HEK293 (cell line): Measurements from ENCODE around the gene PIP4K2A.

Source experiments
- FEZF1 ChIP-seq: fragments of 450-650 bp; formaldehyde crosslinking; IDR thresholded peaks from 2 replicates; pipeline ENCODE4 v1.5.1; 2016; ENCODE audit warnings: missing biosample characterization, missing genetic modification characterization
- SP2 ChIP-seq: fragments of 450-650 bp; formaldehyde crosslinking; IDR thresholded peaks from 2 replicates; pipeline ENCODE4 v1.5.1; 2016; ENCODE audit warnings: missing biosample characterization, missing genetic modification characterization
- SP3 ChIP-seq: fragments of 450-650 bp; formaldehyde crosslinking; IDR thresholded peaks from 2 replicates; pipeline ENCODE4 v1.5.1; 2016; ENCODE audit warnings: missing biosample characterization, missing genetic modification characterization
- YY2 ChIP-seq: fragments of 450-650 bp; formaldehyde crosslinking; IDR thresholded peaks from 2 replicates; pipeline ENCODE4 v1.5.1; 2016; ENCODE audit warnings: missing biosample characterization, missing genetic modification characterization
- ZFP37 ChIP-seq: fragments of 450-650 bp; formaldehyde crosslinking; IDR thresholded peaks from 2 replicates; pipeline ENCODE4 v1.5.1; 2016; ENCODE audit warnings: missing biosample characterization, missing genetic modification characterization
- ZNF10 ChIP-seq: fragments of 450-650 bp; formaldehyde crosslinking; IDR thresholded peaks from 2 replicates; pipeline ENCODE4 v1.5.1; 2017; ENCODE audit warnings: missing biosample characterization, missing genetic modification characterization
- ZNF266 ChIP-seq: fragments of 450-650 bp; formaldehyde crosslinking; IDR thresholded peaks from 2 replicates; pipeline ENCODE4 v1.5.1; 2016; ENCODE audit warnings: missing biosample characterization, missing genetic modification characterization, low read depth
- ZNF324 ChIP-seq: fragments of 450-650 bp; formaldehyde crosslinking; IDR thresholded peaks from 2 replicates; pipeline ENCODE4 v1.5.1; 2016; ENCODE audit warnings: missing biosample characterization, missing genetic modification characterization
- ZNF341 ChIP-seq: fragments of 450-650 bp; formaldehyde crosslinking; IDR thresholded peaks from 2 replicates; pipeline ENCODE4; 2016; ENCODE audit warnings: low read depth, missing biosample characterization, missing genetic modification characterization
- ZNF354C ChIP-seq: fragments of 450-650 bp; formaldehyde crosslinking; IDR thresholded peaks from 2 replicates; pipeline ENCODE4 v1.5.1; 2016; ENCODE audit warnings: missing biosample characterization, missing genetic modification characterization, low read depth, borderline replicate concordance
- ZNF366 ChIP-seq: fragments of 450-650 bp; formaldehyde crosslinking; conservative IDR thresholded peaks from 2 replicates; pipeline ENCODE4 v1.5.1; 2016; ENCODE audit warnings: missing biosample characterization, missing genetic modification characterization
- ZNF416 ChIP-seq: fragments of 450-650 bp; formaldehyde crosslinking; IDR thresholded peaks from 2 replicates; pipeline ENCODE4 v1.5.1; 2016; ENCODE audit warnings: missing biosample characterization, missing genetic modification characterization
- ZNF501 ChIP-seq: fragments of 450-650 bp; formaldehyde crosslinking; IDR thresholded peaks from 2 replicates; pipeline ENCODE4 v1.5.1; 2016; ENCODE audit warnings: missing biosample characterization, missing genetic modification characterization
- ZNF571 ChIP-seq: fragments of 450-650 bp; formaldehyde crosslinking; IDR thresholded peaks from 2 replicates; pipeline ENCODE4 v1.5.0; 2017; ENCODE audit warnings: missing biosample characterization, missing genetic modification characterization
- ZNF596 ChIP-seq: fragments of 450-650 bp; IDR thresholded peaks from 2 replicates; pipeline ENCODE4 v1.5.0; 2018; ENCODE audit warnings: missing biosample characterization, mild to moderate bottlenecking, missing genetic modification characterization, moderate library complexity
- ZNF664 ChIP-seq: fragments of 450-650 bp; formaldehyde crosslinking; IDR thresholded peaks from 2 replicates; pipeline ENCODE4 v1.5.1; 2016; ENCODE audit warnings: missing biosample characterization, missing genetic modification characterization
- ZNF76 ChIP-seq: fragments of 450-650 bp; formaldehyde crosslinking; IDR thresholded peaks from 2 replicates; pipeline ENCODE4; 2016; ENCODE audit warnings: low read depth, missing biosample characterization, missing genetic modification characterization, borderline replicate concordance
- ZNF791 ChIP-seq: fragments of 450-650 bp; formaldehyde crosslinking; IDR thresholded peaks from 2 replicates; pipeline ENCODE4 v1.5.1; 2016; ENCODE audit warnings: missing biosample characterization, missing genetic modification characterization
- ZNF792 ChIP-seq: fragments of 450-650 bp; formaldehyde crosslinking; IDR thresholded peaks from 2 replicates; pipeline ENCODE4 v1.5.1; 2016; ENCODE audit warnings: missing biosample characterization, missing genetic modification characterization
- ZSCAN30 ChIP-seq: fragments of 450-650 bp; IDR thresholded peaks from 2 replicates; pipeline ENCODE4 v1.5.1; 2018; ENCODE audit warnings: missing biosample characterization, mild to moderate bottlenecking, missing genetic modification characterization, moderate library complexity
- TF ChIP-seq, protein P1 (sequence below): fragments of 450-650 bp; formaldehyde crosslinking; IDR thresholded peaks from 2 replicates; pipeline ENCODE4 v1.5.1; 2017; ENCODE audit warnings: missing biosample characterization, missing genetic modification characterization
- TF ChIP-seq, protein P2 (sequence below): fragments of 450-650 bp; formaldehyde crosslinking; IDR thresholded peaks from 2 replicates; pipeline ENCODE4 v1.5.1; 2016; ENCODE audit warnings: missing biosample characterization, missing genetic modification characterization
- TF ChIP-seq, protein P3 (sequence below): fragments of 450-650 bp; formaldehyde crosslinking; IDR thresholded peaks from 2 replicates; pipeline ENCODE4 v1.5.1; 2016; ENCODE audit warnings: missing biosample characterization, missing genetic modification characterization
- TF ChIP-seq, protein P4 (sequence below): fragments of 450-650 bp; formaldehyde crosslinking; IDR thresholded peaks from 2 replicates; pipeline ENCODE4 v1.5.1; 2016; ENCODE audit warnings: missing biosample characterization, missing genetic modification characterization, low read depth
- TF ChIP-seq, protein P5 (sequence below): fragments of 450-650 bp; formaldehyde crosslinking; IDR thresholded peaks from 2 replicates; pipeline ENCODE4 v1.5.1; 2016; ENCODE audit warnings: missing biosample characterization, missing genetic modification characterization
- TF ChIP-seq, protein P6 (sequence below): fragments of 450-650 bp; formaldehyde crosslinking; IDR thresholded peaks from 2 replicates; pipeline ENCODE4 v1.5.1; 2016; ENCODE audit warnings: missing biosample characterization, missing genetic modification characterization
- TF ChIP-seq, protein P7 (sequence below): fragments of 450-650 bp; formaldehyde crosslinking; IDR thresholded peaks from 2 replicates; pipeline ENCODE4 v1.5.1; 2017; ENCODE audit warnings: missing biosample characterization, missing genetic modification characterization

The PIP4K2A gene

DNA sequence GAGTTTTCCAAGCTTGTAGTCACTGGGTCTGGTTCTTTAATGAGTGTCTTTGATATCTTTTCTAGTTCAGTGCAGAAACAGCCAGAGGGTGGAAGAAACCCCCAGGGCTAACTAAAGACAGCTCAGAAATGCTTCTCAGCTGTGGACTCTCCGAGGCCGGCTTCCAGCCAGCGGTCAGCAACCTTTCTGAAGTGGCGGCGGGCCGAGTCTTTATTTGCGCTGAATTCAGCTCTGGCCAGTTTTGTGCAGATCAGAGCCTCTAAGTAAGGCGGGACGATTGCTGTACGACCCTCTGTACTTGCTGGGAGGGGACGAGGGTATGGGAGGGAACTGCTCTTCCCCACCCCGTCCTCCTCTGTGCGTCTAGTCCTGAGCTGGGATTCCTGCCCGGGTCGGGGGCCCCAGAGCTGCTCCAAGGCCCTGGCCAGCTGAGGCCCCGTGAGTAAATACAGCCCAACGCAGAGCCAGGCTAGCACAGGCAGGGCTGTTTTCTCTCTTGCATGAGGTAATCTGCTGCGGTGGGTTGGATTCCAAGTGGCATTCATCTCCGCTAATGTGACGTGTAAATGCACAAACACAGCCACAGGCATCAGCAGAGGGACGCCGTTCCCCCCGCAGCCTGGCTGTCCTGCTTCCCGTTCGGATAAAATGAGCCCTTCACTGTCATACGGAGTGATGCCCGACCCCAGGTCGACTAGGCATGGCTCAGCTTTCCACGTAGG lies 159.8 kb downstream of the PIP4K2A start (continued):
- TF ChIP-seq, protein P1, sequence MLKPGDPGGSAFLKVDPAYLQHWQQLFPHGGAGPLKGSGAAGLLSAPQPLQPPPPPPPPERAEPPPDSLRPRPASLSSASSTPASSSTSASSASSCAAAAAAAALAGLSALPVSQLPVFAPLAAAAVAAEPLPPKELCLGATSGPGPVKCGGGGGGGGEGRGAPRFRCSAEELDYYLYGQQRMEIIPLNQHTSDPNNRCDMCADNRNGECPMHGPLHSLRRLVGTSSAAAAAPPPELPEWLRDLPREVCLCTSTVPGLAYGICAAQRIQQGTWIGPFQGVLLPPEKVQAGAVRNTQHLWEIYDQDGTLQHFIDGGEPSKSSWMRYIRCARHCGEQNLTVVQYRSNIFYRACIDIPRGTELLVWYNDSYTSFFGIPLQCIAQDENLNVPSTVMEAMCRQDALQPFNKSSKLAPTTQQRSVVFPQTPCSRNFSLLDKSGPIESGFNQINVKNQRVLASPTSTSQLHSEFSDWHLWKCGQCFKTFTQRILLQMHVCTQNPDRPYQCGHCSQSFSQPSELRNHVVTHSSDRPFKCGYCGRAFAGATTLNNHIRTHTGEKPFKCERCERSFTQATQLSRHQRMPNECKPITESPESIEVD (tag by site-specific recombination) = peak; percentile 34; the same call in 1 of the 2 replicates
- TF ChIP-seq, protein P2, sequence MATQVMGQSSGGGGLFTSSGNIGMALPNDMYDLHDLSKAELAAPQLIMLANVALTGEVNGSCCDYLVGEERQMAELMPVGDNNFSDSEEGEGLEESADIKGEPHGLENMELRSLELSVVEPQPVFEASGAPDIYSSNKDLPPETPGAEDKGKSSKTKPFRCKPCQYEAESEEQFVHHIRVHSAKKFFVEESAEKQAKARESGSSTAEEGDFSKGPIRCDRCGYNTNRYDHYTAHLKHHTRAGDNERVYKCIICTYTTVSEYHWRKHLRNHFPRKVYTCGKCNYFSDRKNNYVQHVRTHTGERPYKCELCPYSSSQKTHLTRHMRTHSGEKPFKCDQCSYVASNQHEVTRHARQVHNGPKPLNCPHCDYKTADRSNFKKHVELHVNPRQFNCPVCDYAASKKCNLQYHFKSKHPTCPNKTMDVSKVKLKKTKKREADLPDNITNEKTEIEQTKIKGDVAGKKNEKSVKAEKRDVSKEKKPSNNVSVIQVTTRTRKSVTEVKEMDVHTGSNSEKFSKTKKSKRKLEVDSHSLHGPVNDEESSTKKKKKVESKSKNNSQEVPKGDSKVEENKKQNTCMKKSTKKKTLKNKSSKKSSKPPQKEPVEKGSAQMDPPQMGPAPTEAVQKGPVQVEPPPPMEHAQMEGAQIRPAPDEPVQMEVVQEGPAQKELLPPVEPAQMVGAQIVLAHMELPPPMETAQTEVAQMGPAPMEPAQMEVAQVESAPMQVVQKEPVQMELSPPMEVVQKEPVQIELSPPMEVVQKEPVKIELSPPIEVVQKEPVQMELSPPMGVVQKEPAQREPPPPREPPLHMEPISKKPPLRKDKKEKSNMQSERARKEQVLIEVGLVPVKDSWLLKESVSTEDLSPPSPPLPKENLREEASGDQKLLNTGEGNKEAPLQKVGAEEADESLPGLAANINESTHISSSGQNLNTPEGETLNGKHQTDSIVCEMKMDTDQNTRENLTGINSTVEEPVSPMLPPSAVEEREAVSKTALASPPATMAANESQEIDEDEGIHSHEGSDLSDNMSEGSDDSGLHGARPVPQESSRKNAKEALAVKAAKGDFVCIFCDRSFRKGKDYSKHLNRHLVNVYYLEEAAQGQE (tag by site-specific recombination) = 0 out of 2 replicates have a peak, but pooled peaks have one; percentile 12
- TF ChIP-seq ZNF792 (tag by site-specific recombination) (0 out of 2 replicates have a peak, but pooled peaks have one; percentile 67), ZNF416 (tag by site-specific recombination) (no peak), YY2 (tag by site-specific recombination) (no peak), SP2 (tag by site-specific recombination) (peak; percentile 59), FEZF1 (tag by site-specific recombination) (peak; percentile 95), ZNF10 (peak; percentile 32; the same call in 1 of the 2 replicates), ZNF76 (peak; percentile 19; the same call in 1 of the 2 replicates), ZNF266 (tag by site-specific recombination) (no peak), ZNF501 (peak; percentile 67; the same call in 1 of the 2 replicates), ZFP37 (tag by site-specific recombination) (peak; percentile 66; the same call in 1 of the 2 replicates), ZNF791 (tag by site-specific recombination) (no peak), ZNF596 (tag by site-specific recombination) (0 out of 2 replicates have a peak, but pooled peaks have one; percentile 47), SP3 (tag by site-specific recombination) (0 out of 2 replicates have a peak, but pooled peaks have one; percentile 21), ZNF354C (no peak), ZNF571 (tag by site-specific recombination) (no peak), ZNF664 (tag by site-specific recombination) (no peak), ZNF341 (peak; percentile 83), ZNF324 (tag by site-specific recombination) (peak; percentile 34; the same call in 1 of the 2 replicates), ZSCAN30 (tag by site-specific recombination) (0 out of 2 replicates have a peak, but pooled peaks have one; percentile 60), ZNF366 (no peak; the same call in none of the 2 replicates)
- TF ChIP-seq, protein P3, sequence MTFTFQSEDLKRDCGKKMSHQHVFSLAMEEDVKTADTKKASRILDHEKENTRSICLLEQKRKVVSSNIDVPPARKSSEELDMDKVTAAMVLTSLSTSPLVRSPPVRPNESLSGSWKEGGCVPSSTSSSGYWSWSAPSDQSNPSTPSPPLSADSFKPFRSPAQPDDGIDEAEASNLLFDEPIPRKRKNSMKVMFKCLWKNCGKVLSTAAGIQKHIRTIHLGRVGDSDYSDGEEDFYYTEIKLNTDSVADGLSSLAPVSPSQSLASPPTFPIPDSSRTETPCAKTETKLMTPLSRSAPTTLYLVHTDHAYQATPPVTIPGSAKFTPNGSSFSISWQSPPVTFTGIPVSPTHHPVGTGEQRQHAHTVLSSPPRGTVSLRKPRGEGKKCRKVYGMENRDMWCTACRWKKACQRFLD (tag by site-specific recombination) = no peak
- TF ChIP-seq, protein P4, sequence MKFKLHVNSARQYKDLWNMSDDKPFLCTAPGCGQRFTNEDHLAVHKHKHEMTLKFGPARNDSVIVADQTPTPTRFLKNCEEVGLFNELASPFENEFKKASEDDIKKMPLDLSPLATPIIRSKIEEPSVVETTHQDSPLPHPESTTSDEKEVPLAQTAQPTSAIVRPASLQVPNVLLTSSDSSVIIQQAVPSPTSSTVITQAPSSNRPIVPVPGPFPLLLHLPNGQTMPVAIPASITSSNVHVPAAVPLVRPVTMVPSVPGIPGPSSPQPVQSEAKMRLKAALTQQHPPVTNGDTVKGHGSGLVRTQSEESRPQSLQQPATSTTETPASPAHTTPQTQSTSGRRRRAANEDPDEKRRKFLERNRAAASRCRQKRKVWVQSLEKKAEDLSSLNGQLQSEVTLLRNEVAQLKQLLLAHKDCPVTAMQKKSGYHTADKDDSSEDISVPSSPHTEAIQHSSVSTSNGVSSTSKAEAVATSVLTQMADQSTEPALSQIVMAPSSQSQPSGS = peak; percentile 93
- TF ChIP-seq, protein P5, sequence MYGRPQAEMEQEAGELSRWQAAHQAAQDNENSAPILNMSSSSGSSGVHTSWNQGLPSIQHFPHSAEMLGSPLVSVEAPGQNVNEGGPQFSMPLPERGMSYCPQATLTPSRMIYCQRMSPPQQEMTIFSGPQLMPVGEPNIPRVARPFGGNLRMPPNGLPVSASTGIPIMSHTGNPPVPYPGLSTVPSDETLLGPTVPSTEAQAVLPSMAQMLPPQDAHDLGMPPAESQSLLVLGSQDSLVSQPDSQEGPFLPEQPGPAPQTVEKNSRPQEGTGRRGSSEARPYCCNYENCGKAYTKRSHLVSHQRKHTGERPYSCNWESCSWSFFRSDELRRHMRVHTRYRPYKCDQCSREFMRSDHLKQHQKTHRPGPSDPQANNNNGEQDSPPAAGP = peak; percentile 85
- TF ChIP-seq, protein P6, sequence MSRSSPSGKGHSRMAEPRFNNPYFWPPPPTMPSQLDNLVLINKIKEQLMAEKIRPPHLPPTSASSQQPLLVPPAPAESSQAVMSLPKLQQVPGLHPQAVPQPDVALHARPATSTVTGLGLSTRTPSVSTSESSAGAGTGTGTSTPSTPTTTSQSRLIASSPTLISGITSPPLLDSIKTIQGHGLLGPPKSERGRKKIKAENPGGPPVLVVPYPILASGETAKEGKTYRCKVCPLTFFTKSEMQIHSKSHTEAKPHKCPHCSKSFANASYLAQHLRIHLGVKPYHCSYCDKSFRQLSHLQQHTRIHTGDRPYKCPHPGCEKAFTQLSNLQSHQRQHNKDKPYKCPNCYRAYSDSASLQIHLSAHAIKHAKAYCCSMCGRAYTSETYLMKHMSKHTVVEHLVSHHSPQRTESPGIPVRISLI (tag by site-specific recombination) = no peak
- TF ChIP-seq, protein P7, sequence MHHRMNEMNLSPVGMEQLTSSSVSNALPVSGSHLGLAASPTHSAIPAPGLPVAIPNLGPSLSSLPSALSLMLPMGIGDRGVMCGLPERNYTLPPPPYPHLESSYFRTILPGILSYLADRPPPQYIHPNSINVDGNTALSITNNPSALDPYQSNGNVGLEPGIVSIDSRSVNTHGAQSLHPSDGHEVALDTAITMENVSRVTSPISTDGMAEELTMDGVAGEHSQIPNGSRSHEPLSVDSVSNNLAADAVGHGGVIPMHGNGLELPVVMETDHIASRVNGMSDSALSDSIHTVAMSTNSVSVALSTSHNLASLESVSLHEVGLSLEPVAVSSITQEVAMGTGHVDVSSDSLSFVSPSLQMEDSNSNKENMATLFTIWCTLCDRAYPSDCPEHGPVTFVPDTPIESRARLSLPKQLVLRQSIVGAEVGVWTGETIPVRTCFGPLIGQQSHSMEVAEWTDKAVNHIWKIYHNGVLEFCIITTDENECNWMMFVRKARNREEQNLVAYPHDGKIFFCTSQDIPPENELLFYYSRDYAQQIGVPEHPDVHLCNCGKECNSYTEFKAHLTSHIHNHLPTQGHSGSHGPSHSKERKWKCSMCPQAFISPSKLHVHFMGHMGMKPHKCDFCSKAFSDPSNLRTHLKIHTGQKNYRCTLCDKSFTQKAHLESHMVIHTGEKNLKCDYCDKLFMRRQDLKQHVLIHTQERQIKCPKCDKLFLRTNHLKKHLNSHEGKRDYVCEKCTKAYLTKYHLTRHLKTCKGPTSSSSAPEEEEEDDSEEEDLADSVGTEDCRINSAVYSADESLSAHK (tag by site-specific recombination) = peak; percentile 20; the same call in 1 of the 2 replicates
